NCI-H187 treated with DMSO at 0.1 percent for 48 hours (cell line): ENCODE data around the gene STAT5A.
"Not testable (repeated sequence)": the region's sequence is repeated elsewhere in the genome, so short reads cannot be mapped to it uniquely, and the experiment has no call there.

Experiments used
- DNase-seq: peaks from one replicate; lab custom pipeline; 2025; lab: John Stamatoyannopoulos, UW

STAT5A gene

DNA sequence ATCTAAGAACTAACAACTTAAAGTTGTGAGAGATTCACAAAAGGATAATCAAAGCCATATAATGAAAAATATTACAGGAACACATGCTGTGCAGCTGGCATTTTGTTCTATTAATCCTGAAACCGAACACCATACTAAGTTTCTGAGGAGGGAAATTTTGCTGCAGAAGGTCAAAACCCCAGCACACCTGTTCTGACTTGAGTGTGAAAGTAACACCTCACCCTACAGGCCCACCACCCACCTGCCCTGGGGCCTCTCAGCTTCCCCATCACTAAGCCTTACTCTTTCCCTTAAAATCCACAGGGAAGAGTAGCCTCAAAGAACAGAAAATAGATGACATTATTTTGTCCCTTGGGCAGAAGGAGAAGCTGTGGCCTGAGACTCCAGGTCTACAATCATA is 44.8 kb downstream of the STAT5A start:
- DNase-seq: no peak

DNA sequence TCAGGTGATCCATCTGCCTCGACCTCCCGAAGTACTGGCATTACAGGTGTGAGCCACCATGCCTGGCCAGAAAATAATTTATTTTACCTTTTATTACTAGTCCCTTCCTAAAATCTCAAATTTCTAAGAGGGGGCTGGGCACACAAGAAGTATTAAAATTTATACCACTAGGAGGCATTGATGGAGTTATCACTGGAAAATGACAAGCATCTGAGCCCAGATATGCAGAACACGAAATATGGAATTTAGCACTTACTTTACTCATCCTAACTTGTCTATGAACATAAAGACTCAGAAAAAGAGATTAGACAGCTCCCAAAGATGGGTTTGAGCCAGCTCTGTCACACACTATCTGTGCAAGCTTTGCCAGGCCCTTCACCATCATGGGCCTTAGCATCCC is 46.4 kb downstream of the STAT5A start:
- DNase-seq: no peak

DNA sequence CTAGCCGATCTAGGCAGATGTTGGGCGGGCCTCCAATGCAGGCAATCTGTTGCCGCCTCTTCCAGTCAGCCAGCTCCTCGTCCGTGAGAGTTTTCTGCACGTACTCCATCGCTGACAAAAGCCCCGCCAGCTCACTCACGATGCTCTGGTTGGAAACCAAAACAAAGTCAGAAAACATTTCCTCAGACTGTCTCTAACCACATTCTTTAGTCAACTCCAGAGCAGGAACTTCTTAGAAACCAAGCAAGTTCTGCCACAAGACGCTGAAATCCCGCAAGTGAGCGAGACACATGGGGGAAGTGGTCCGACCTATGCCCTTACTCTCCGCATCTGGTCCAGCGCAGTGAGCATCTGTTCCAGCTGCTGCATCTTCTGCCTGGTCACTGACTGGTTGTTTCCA is 49.1 kb downstream of the STAT5A start:
- DNase-seq: no peak

DNA sequence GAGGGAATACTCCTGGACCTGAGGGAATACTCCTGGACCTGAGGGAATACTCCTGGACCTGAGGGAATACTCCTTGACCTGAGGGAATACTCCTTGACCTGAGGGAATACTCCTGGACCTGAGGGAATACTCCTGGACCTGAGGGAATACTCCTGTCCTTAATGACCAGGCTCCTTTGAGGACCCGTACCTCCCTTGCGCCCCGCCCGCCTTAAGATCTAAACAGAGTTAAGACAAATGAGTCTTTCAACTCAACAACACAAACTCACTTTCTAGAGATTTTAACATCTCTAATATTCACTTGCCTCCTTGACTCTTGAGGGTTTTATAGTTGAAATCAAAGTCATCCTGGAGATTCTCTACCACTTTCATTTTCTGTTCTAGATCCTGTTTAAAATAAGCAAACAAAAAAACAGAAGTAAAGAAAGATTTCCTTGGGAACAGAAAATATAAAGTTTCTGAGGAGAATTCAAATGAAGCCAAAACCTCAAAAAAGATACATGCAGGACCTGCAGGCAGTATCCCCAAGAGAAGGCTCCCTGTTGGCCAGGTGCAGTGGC is 50.2 kb downstream of the STAT5A start:
- no peak for DNase-seq

DNA sequence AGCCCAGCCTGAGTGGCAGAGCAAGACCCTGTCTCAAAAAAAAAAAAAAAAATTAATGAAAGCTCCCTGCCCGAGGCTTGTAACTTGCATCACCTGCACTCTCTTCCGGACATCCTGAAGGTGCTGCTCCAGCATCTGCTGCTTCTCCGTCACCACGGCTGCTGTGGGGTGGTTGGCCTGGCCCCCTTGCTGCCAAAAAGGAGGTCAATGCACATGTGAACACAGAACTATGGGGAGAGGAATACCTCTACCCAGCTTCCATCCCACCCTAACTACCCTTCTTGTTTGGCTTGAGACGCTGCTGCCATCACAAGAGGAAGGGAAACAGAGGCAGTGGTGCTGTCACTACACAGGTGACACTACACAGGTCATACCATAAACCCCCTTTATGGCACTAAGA is 50.9 kb downstream of the STAT5A start:
- DNase-seq: no peak

DNA sequence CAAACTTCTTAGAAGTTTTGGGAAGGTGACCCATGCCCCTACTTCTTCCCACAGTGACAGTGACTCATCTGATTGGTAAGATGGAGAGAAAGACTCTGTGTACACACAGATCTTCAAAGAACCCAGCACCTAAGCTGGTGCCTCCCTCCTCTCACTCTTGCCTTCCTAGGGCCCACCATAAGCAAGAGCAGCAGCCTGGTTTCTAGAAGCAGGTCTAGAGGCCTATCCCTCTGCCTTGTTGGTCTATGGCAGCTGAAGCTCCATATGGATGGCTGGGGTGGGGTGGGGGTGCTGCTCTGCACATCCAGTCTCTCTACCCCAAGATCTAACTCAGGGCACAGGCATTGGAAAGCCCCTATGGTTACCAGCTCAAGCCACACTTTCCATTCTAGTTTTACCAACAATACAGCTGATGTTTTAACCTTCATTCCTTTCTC is 52.4 kb downstream of the STAT5A start:
- no peak for DNase-seq

DNA sequence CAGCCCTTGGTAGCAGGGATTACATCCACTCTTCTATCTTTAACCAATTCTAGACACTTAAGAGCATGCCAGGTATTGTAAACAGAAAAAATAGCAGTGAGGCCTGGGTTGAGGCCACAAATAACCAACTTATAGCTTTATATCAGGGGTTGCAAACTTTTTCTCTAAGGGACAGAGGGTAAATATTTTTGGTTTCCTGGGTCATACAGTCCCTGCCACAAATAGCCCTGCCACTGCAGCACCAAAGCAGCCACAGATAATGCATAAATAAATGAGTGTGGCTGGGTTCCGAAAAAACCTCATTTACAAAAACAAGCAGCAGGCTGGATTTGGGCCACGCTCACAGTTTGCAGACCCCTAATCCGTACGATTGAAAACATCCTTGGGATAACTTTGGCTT is 53.3 kb downstream of the STAT5A start:
- no peak for DNase-seq

DNA sequence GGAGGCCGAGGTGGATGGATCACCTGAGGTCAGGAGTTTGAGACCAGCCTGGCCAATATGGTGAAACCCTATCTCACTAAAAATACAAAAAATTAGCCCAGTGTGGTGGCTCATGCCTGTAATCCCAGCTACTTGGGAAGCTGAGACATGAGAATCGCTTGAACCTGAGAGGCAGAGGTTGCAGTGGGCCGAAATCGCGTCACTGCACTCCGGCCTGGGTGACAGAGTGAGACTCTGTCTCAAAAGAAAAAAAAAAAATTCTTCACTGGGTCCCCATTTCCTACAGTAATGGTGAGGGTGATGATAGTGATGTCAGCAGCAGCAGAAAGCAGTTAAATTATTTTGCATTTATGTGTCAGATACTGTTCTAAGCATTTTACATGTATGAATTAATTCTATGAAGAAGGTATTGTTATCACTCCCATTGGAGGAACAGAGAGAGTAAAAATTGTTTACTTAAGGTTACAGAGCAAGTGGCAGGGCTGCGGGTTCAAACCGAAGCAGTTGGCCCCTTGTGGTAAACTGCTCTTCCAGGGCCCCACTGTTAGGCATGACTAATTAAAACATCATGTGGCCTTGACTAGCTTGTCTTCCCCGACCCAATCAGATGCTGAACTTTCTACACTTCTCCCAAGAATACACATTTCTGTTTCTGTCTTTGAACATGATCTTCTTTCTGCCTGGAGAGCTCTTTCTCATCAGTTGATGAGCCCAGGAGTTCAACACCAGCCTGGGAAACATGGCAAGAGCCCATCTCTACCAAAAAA is 54.1 kb downstream of the STAT5A start:
- DNase-seq: no peak

DNA sequence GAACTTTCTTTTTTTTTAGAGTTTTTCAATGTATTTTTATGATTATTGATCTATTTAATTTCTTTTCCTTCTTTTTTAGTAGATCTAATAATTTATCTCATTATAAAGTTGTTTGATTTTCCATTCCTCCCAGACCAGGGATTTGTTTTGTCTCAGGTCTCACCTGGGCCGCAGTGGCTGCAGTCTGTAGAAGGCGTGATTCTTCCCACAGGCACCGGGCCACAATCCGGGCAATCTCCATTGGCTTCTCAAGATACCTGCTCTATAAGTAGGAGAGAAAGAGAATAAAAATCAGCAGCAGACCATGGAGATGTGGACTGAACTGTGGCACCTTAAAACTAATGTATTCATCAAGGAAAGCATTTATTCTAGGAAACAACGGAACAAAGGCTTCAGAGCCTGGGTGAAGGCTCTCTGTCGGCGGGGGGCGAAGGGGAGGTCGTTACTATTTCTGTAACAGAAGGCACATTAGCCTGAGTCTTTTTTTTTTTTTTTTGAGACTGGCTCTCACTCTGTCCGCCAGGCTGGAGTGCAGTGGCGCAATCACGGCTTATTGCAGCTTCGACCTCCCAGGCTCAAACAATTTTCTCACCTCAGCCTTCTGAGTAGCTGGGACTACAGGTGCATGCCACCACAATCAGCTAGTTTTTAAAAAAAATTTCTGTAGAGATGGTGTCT is 57.2 kb downstream of the STAT5A start:
- no peak for DNase-seq

DNA sequence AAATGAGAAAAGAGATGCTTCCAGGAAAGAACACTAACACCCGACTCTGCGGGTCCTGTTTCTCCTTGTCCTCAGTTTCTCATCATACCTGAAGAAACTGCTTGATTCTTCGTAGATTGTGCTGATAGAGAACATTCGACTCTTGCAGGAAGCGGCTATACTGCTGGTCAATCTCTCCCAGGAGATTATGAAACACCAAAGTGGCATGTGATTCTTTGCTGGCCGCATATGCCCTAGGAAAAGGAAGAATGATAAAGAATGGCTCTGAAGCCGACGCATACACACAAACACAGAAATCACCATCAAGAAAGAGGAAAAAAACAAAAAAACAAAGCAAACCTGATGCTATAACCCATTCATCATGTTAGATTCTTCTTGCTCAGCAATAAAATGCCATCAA is 58.2 kb downstream of the STAT5A start:
- no peak for DNase-seq

DNA sequence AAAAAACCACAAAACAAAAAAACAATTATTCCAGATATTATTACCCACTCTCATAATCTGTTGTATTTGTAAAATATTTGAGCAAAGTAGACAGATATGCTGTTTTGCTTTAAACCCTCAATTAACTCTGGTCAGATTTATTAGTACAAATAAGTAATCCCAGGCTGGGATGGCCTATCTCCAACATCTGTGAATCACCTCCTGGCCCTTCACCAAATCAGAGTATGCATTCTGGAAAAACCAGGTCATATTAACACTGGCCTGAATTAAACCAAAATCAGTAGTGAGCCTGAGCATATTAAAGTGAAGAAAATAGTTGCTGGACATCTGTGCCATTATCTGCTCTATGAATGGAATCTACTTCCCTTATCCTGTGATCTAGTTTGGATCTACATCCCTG is 58.9 kb downstream of the STAT5A start:
- no peak for DNase-seq

DNA sequence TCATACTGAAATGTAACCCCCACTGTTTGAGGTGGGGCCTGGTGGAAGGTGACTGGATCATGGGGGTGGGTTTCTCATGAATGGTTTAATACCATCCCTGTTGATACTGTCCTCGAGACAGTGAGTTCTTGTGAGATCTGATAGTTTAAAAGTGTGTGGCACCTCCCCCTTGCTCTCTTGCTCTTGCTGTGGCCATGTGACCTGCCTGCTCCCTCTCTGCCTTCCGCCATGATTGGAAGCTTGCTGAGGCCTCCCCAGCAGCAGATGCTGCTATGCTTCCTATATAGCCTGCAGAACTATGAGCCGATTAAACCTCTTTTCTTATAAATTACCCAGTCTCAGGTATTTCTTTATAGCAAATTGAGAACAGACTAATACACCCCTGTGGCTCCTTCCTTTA is 59.3 kb downstream of the STAT5A start:
- DNase-seq: no peak

DNA sequence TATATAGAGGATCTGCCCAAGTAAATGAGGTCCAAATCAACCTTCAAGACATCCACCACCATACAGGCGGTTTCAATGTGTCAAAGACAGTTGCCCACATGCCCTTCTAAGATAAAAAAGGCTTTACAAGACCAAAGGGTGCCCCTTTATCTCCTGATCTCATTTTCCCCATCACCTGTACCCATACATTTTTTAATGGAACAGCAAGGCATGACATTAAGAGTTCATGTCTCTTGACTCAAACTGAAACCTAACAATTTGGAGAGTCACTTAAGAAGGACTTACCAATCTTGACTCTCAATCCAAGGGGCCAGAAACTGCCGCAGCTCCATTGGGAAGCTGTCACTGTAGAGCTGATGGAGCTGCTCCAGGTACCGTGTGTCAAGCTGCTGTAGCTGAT is 59.8 kb downstream of the STAT5A start:
- DNase-seq: no peak

DNA sequence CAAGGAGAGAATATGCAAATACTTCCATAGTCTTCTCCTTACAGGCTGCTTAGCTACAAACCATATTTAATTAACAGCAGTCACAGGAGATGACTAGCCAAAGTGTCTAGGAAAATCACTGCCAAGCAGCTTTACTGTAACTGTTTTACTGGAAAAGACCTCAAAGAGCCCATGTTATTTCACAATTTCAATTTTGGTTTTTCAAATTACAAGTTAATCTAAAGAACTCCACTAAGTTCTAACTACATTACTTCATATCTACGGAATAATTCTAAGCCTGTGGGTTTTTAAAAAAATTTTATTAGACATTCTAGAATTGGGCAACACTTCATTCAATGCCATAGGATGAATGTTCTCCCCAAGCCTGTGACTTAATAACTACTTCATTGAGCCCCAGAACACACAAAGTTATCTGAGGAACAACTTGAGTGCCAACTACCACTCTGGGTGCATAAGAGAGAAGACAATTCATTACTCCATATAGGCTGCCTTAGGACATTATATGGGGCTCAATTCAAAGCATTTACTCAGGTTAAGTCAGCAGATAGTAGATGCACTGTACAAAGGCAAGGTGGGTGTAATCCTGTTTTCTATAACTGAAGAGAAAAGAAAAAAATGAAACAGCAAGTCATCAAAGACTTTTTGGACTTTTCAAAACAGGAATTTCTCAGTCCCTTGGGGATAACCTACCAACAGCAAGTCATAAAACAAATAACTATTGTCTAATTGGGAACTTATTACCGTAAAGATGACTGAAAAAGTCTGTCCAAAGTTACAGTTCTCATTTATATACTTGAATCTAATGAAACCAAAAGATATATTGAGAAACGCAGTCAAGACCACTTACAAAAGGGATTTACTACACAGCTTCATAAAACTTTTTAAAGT is 66.9 kb downstream of the STAT5A start:
- DNase-seq: no peak

DNA sequence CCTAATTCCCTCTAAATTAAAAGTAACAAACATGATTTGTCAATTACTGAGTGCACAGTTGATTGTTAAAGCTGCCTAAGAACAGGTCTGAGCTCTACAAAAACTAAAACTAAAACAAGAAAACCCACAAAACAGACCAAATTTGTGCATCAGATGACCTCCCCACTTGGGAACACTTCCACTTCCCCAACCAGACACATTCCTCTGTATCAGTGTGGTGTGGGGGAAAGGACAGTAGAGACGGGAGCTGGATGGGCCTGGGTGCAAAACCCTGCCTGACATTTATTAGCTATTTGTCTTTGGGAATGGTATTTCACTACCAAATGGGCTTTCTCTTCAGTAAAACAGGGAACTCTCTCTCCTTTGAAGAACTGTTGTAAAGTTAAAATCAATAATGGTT is 70.1 kb downstream of the STAT5A start:
- no peak for DNase-seq

DNA sequence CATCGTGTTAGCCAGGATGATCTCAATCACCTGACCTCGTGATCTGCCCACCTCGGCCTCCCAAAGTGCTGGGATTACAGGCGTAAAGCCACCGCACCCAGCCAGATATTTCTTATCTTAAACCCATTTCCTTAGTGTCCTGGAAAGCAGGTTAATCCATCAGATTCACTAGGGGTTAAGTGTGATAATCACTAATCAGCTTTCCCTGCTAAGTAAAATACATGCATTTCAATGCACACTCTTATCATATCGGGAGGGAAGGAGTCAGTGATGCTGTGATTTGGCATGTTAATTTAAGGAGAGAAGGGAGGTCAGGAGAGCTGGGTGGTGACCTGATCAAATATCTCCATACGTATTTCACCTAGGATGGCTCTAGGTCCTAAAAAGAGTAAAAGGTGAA is 70.8 kb downstream of the STAT5A start:
- DNase-seq: no peak

DNA sequence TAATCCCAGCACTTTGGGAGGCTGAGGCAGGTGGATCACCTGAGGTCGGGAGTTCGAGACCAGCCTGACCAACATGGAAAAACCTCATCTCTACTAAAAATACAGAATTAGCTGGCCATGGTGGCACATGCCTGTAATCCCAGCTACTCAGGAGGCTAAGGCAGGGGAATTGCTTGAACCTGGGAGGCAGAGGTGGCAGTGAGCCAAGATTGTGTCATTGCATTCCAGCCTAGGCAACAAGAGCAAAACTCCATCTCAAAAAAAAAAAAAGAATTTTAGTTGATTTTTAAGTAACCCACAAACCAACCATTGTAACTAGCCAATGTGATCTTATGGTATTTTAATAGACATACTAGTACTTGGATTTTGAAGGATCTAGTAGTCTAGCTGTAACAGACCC is 72.1 kb downstream of the STAT5A start:
- DNase-seq: not testable (repeated sequence)
